ENCODE data around the gene ARID4A. TPM values are rescaled to one million over a fixed set of nuclear protein-coding genes. Genes with fewer than 3 reads are reported as not detected.

The ARID4A gene
- total and polyA plus RNA-seq, 2 of the 13 experiments (the other 11 are each of a cell fraction or from before 2014, with no cell fraction given) = 7.2 to 9.7 TPM

GRCh38 chr14:58297762-58298476 lies 436 bp upstream of the ARID4A start (continued):
- TF ChIP-seq CREB1 (IDR thresholded peaks at IDR 0.05) (peak; percentile 82), CREB1 (CRISPR knock-in tag; IDR thresholded peaks at IDR 0.05) (peak; percentile 84), ZNF629 (CRISPR knock-in tag; conservative IDR thresholded peaks at IDR 0.05) (0 out of 2 replicates have a peak, but pooled peaks have one; percentile 10), TFE3 (CRISPR knock-in tag; IDR thresholded peaks at IDR 0.05) (no peak), CHD2 (IDR thresholded peaks at IDR 0.05; ENCODE audit: low read depth, low read length) (0 out of 2 replicates have a peak, but pooled peaks have one; percentile 37), MAX (IDR thresholded peaks at IDR 0.05) (peak; percentile 11; the same call in 1 of the 2 replicates), HNRNPLL (IDR thresholded peaks at IDR 0.05; ENCODE audit: low read depth, low read length, poor library complexity, severe bottlenecking) (peak; percentile 78), SYNCRIP (IDR thresholded peaks at IDR 0.05; ENCODE audit: insufficient read depth, low read depth, low read length) (no peak), KAT7 (CRISPR knock-in tag; IDR thresholded peaks at IDR 0.05; ENCODE audit: borderline replicate concordance) (no peak), FOXO1 (CRISPR knock-in tag; IDR thresholded peaks at IDR 0.05) (peak; percentile 21; the same call in 1 of the 2 replicates), SNRNP70 (IDR thresholded peaks at IDR 0.05; ENCODE audit: low read depth, low read length) (no peak), CBFB (CRISPR knock-in tag; IDR thresholded peaks at IDR 0.05) (no peak), MEF2D (CRISPR knock-in tag; IDR thresholded peaks at IDR 0.05) (0 out of 2 replicates have a peak, but pooled peaks have one; percentile 39), EP300 (IDR thresholded peaks at IDR 0.05; ENCODE audit: low read depth in 2 of 2, low read length in 2 of 2) (peak in 1 of 2 experiments; percentile 54; a peak in 1 of 4 replicates), EP300 (CRISPR knock-in tag; IDR thresholded peaks at IDR 0.05; ENCODE audit: borderline replicate concordance) (no peak), ZNF318 (CRISPR knock-in tag; IDR thresholded peaks at IDR 0.05) (peak; percentile 63; the same call in 1 of the 2 replicates), CCAR2 (optimal IDR thresholded peaks at IDR 0.05; ENCODE audit: low read depth, low read length) (no peak), SP5 (CRISPR knock-in tag; IDR thresholded peaks at IDR 0.05; ENCODE audit: borderline replicate concordance, low read depth) (peak; percentile 49; the same call in 1 of the 2 replicates), MBNL3 (CRISPR knock-in tag; conservative IDR thresholded peaks at IDR 0.05) (peak; percentile 98), MTA1 (CRISPR knock-in tag; IDR thresholded peaks at IDR 0.05; ENCODE audit: borderline replicate concordance) (peak; percentile 48; the same call in 1 of the 2 replicates), RARG (CRISPR knock-in tag; IDR thresholded peaks at IDR 0.05; ENCODE audit: low read depth) (no peak)

Measured in HepG2 (cell line).